SK-N-SH (cell line): ENCODE measurements around the gene MCC.

ENCODE experiments used
- CTCF ChIP-seq: fragments of 200-600 bp; sonication (generic); IDR thresholded peaks from 2 replicates; pipeline ENCODE4 v1.6.1; 2017; ENCODE audit warnings: antibody characterized with exemption, mild to moderate bottlenecking, moderate library complexity
- SIN3A ChIP-seq: IDR thresholded peaks from 2 replicates; pipeline ENCODE4 v1.6.1; 2012; ENCODE audit warnings: low read depth, mild to moderate bottlenecking, low read length, moderate library complexity, borderline replicate concordance
- TAF1 ChIP-seq: IDR thresholded peaks from 2 replicates; pipeline ENCODE4 v1.6.1; 2012; ENCODE audit warnings: low read depth, mild to moderate bottlenecking, low read length, moderate library complexity, borderline replicate concordance

- no peak for TF ChIP-seq CTCF
- TF ChIP-seq TAF1, result no peak
- TF ChIP-seq SIN3A, result no peak
Measured at GRCh38 chr5:113271745-113272454, 216.4 kb downstream of the MCC start.
